Measurements from ENCODE around the gene SREBF1. TPM values are rescaled to one million over a fixed set of nuclear protein-coding genes. Genes with fewer than 3 reads are reported as not detected.

The SREBF1 gene
- total and polyA plus RNA-seq, 7 experiments from 2014 or later = 22.4 to 281 (median 41.3) TPM

GRCh38 chr17:17816831-17817551 lies 19.8 kb downstream of the SREBF1 start:
- POLR2A ChIA-PET = interaction anchor here (0.8 kb wide), 1 partner anchor 22 kb away, joined by 3 read pairs; no protein-coding TSS in a partner anchor
- H3K27me3 Mint-ChIP-seq = no peaks in the 10 kb centered on the region

GRCh38 chr17:17816240-17816814 lies 20.5 kb downstream of the SREBF1 start:
- Mint-ChIP-seq H3K27ac (peak overlapping the region in 1 of 9 donors; percentile 14), H3K4me3 (no peak overlapping the region), H3K9me3 (peaks cover 0 to 2% (median 0%) of the 10 kb centered on the region in 11 donors), H3K27me3 (no peaks in the 10 kb centered on the region), H3K4me1 (peaks cover 20 to 44% (median 36%) of the 10 kb centered on the region in 7 donors), H3K36me3 (peaks cover 0 to 24% (median 12%) of the 10 kb centered on the region in 5 donors)
- POLR2A ChIA-PET = no interaction called here
- CTCF ChIA-PET = interaction anchor here (0.7 to 9.9 kb wide), 2 partner anchors 35 to 45 kb away, joined by 3 to 88 read pairs; no protein-coding TSS in a partner anchor
- no peaks in the 10 kb centered on the region for H3K27me3 ChIP-seq (ENCODE audit: control insufficient read depth in 2 of 2, insufficient read depth in 2 of 2, low read length in 2 of 2)
- peaks cover 13 to 29% of the 10 kb centered on the region in 2 donors for H3K4me1 ChIP-seq (ENCODE audit: control insufficient read depth in 2 of 2, insufficient read depth in 2 of 2, low read length in 2 of 2)
- H3K27ac ChIP-seq (ENCODE audit: low read depth, low read length) = no peak overlapping the region
- DNase-seq (no peak), ATAC-seq (no peak)
- no peaks in the 10 kb centered on the region for H3K9me3 ChIP-seq (ENCODE audit: control insufficient read depth in 2 of 3, low read length in 3 of 3)
- H3K36me3 ChIP-seq (ENCODE audit: control insufficient read depth in 2 of 3, insufficient read depth in 3 of 3, low read length in 3 of 3) = peaks cover 0 to 81% (median 17%) of the 10 kb centered on the region in 3 experiments
- intact Hi-C loops (cut with micrococcal nuclease) = no loop called here
- H3K4me3 ChIP-seq (ENCODE audit: low read length) = no peak overlapping the region

More at GRCh38 chr17:17816831-17817551, 19.8 kb downstream of the SREBF1 start:
- Mint-ChIP-seq H3K36me3 (peaks cover 0 to 22% (median 11%) of the 10 kb centered on the region in 5 donors), H3K4me1 (peaks cover 23 to 46% (median 39%) of the 10 kb centered on the region in 7 donors), H3K4me3 (no peak overlapping the region), H3K9me3 (peaks cover 0 to 2% (median 0%) of the 10 kb centered on the region in 11 donors), H3K27ac (peak overlapping the region in 1 of 9 donors; percentile 14)
- CTCF ChIA-PET = interaction anchor here (0.7 to 9.9 kb wide), 2 partner anchors 35 to 44 kb away, joined by 3 to 88 read pairs; no protein-coding TSS in a partner anchor
- intact Hi-C loops (cut with micrococcal nuclease) = no loop called here
- Histone ChIP-seq H3K9me3 (ENCODE audit: control insufficient read depth in 2 of 3, low read length in 3 of 3) (no peaks in the 10 kb centered on the region), H3K4me3 (ENCODE audit: low read length) (no peak overlapping the region), H3K27ac (ENCODE audit: low read depth, low read length) (no peak overlapping the region), H3K36me3 (ENCODE audit: control insufficient read depth in 2 of 3, insufficient read depth in 3 of 3, low read length in 3 of 3) (peaks cover 0 to 75% (median 17%) of the 10 kb centered on the region in 3 experiments), H3K27me3 (ENCODE audit: control insufficient read depth in 2 of 2, insufficient read depth in 2 of 2, low read length in 2 of 2) (no peaks in the 10 kb centered on the region), H3K4me1 (ENCODE audit: control insufficient read depth in 2 of 2, insufficient read depth in 2 of 2, low read length in 2 of 2) (peaks cover 12 to 34% of the 10 kb centered on the region in 2 donors)
- DNase-seq (no peak), ATAC-seq (no peak)

- ChIA-PET CTCF (interaction anchor here (9.9 kb wide), 1 partner anchor 46 kb away, joined by 88 read pairs; no protein-coding TSS in a partner anchor), POLR2A (interaction anchor here (0.5 kb wide), 1 partner anchor 185 kb away, joined by 3 read pairs; no protein-coding TSS in a partner anchor)
- Histone ChIP-seq H3K27me3 (ENCODE audit: control insufficient read depth in 2 of 2, insufficient read depth in 2 of 2, low read length in 2 of 2) (no peaks in the 10 kb centered on the region), H3K9me3 (ENCODE audit: control insufficient read depth in 2 of 3, low read length in 3 of 3) (no peaks in the 10 kb centered on the region), H3K4me3 (ENCODE audit: low read length) (no peak overlapping the region), H3K27ac (ENCODE audit: low read depth, low read length) (no peak overlapping the region), H3K4me1 (ENCODE audit: control insufficient read depth in 2 of 2, insufficient read depth in 2 of 2, low read length in 2 of 2) (peaks cover 13 to 26% of the 10 kb centered on the region in 2 donors), H3K36me3 (ENCODE audit: control insufficient read depth in 2 of 3, insufficient read depth in 3 of 3, low read length in 3 of 3) (peaks cover 0 to 85% (median 17%) of the 10 kb centered on the region in 3 experiments)
- Mint-ChIP-seq H3K27ac (peak overlapping the region in 3 of 9 donors; percentile 30 to 50 (median 43)), H3K4me3 (peak overlapping the region in 2 of 10 donors; percentile 29 to 52), H3K4me1 (peaks cover 15 to 37% (median 29%) of the 10 kb centered on the region in 7 donors), H3K9me3 (peaks cover 0 to 2% (median 0%) of the 10 kb centered on the region in 11 donors), H3K27me3 (no peaks in the 10 kb centered on the region), H3K36me3 (peaks cover 0 to 23% (median 12%) of the 10 kb centered on the region in 5 donors)
- ATAC-seq = no peak
- intact Hi-C loops (cut with micrococcal nuclease) = no loop called here
- no peak for DNase-seq
Observed at GRCh38 chr17:17815436-17816200, 21.2 kb downstream of the SREBF1 start.

- Mint-ChIP-seq H3K27ac (peak overlapping the region in 3 of 9 donors; percentile 46 to 50 (median 48)), H3K36me3 (peaks cover 0 to 21% (median 12%) of the 10 kb centered on the region in 5 donors), H3K27me3 (no peaks in the 10 kb centered on the region)
Observed at GRCh38 chr17:17815062-17815406, 21.8 kb downstream of the SREBF1 start.

GRCh38 chr17:17814162-17815061 lies 22.4 kb downstream of the SREBF1 start:
- POLR2A ChIA-PET = interaction anchor here (2.2 kb wide), 1 partner anchor 43 kb away, joined by 7 read pairs; no protein-coding TSS in a partner anchor
- Mint-ChIP-seq H3K36me3 (peaks cover 0 to 15% (median 10%) of the 10 kb centered on the region in 5 donors), H3K27ac (peak overlapping the region in 3 of 9 donors; percentile 4 to 46 (median 9)), H3K9me3 (peaks cover 0 to 2% (median 0%) of the 10 kb centered on the region in 11 donors), H3K4me1 (peaks cover 6 to 25% (median 17%) of the 10 kb centered on the region in 7 donors), H3K4me3 (no peak overlapping the region), H3K27me3 (no peaks in the 10 kb centered on the region)
- intact Hi-C loops (cut with micrococcal nuclease) = no loop called here
- Histone ChIP-seq H3K4me3 (ENCODE audit: low read length) (no peak overlapping the region), H3K9me3 (ENCODE audit: control insufficient read depth in 2 of 3, low read length in 3 of 3) (no peaks in the 10 kb centered on the region), H3K27ac (ENCODE audit: low read depth, low read length) (no peak overlapping the region), H3K36me3 (ENCODE audit: control insufficient read depth in 2 of 3, insufficient read depth in 3 of 3, low read length in 3 of 3) (peaks cover 0 to 89% (median 17%) of the 10 kb centered on the region in 3 experiments), H3K4me1 (ENCODE audit: control insufficient read depth in 2 of 2, insufficient read depth in 2 of 2, low read length in 2 of 2) (peaks cover 6 to 13% of the 10 kb centered on the region in 2 donors), H3K27me3 (ENCODE audit: control insufficient read depth in 2 of 2, insufficient read depth in 2 of 2, low read length in 2 of 2) (no peaks in the 10 kb centered on the region)
- ATAC-seq (no peak), DNase-seq (no peak)
- CTCF ChIA-PET = interaction anchor here (2.7 to 9.9 kb wide), 3 partner anchors 17 to 47 kb away, joined by 13 to 88 read pairs (median 13); partner anchors contain the start of gene SREBF1

More at GRCh38 chr17:17815062-17815406, 21.8 kb downstream of the SREBF1 start:
- H3K9me3 ChIP-seq (ENCODE audit: control insufficient read depth in 2 of 3, low read length in 3 of 3) = no peaks in the 10 kb centered on the region
- DNase-seq (no peak), ATAC-seq (no peak)
- H3K27ac ChIP-seq (ENCODE audit: low read depth, low read length) = no peak overlapping the region
- H3K27me3 ChIP-seq (ENCODE audit: control insufficient read depth in 2 of 2, insufficient read depth in 2 of 2, low read length in 2 of 2) = no peaks in the 10 kb centered on the region
- Mint-ChIP-seq H3K9me3 (peaks cover 0 to 2% (median 0%) of the 10 kb centered on the region in 11 donors), H3K4me1 (peaks cover 10 to 31% (median 23%) of the 10 kb centered on the region in 7 donors), H3K4me3 (no peak overlapping the region)
- no peak overlapping the region for H3K4me3 ChIP-seq (ENCODE audit: low read length)
- H3K4me1 ChIP-seq (ENCODE audit: control insufficient read depth in 2 of 2, insufficient read depth in 2 of 2, low read length in 2 of 2) = peaks cover 12 to 20% of the 10 kb centered on the region in 2 donors
- H3K36me3 ChIP-seq (ENCODE audit: control insufficient read depth in 2 of 3, insufficient read depth in 3 of 3, low read length in 3 of 3) = peaks cover 0 to 91% (median 17%) of the 10 kb centered on the region in 3 experiments
- POLR2A ChIA-PET = no interaction called here
- intact Hi-C loops (cut with micrococcal nuclease) = no loop called here
- CTCF ChIA-PET = interaction anchor here (9.9 kb wide), 1 partner anchor 46 kb away, joined by 88 read pairs; no protein-coding TSS in a partner anchor

Data from naive thymus-derived CD4-positive, alpha-beta T cell (primary cell).